D341Med (cell line): ENCODE measurements around the gene WDR36.
A peak's percentile ranks its signal among the peaks of the same experiment; 100 is the strongest.
"Not testable (repeated sequence)": the region's sequence is repeated elsewhere in the genome, so short reads cannot be mapped to it uniquely, and the experiment has no call there.

Experiments
- DNase-seq: peaks from one replicate; pipeline ENCODE4 v3.0.0; 2012; ENCODE audit warnings: low spot score

Gene WDR36

GRCh38 chr5:111138096-111138495 lies 45.9 kb downstream of the WDR36 start:
- no peak for DNase-seq

GRCh38 chr5:111141471-111141870 lies 49.3 kb downstream of the WDR36 start:
- DNase-seq = not testable (repeated sequence)

- peak; percentile 30 for DNase-seq
Measured at GRCh38 chr5:111142932-111143331, 50.8 kb downstream of the WDR36 start.

- peak; percentile 58 for DNase-seq
Measured at GRCh38 chr5:111143910-111144309, 51.8 kb downstream of the WDR36 start.

GRCh38 chr5:111144352-111144930 lies 52.3 kb downstream of the WDR36 start:
- no peak for DNase-seq

GRCh38 chr5:111146053-111146452 lies 53.9 kb downstream of the WDR36 start:
- DNase-seq = no peak

- DNase-seq = no peak
Measured at GRCh38 chr5:111147502-111147901, 55.4 kb downstream of the WDR36 start.

GRCh38 chr5:111151998-111152397 lies 59.9 kb downstream of the WDR36 start:
- DNase-seq = no peak

- no peak for DNase-seq
Measured at GRCh38 chr5:111153483-111153882, 61.3 kb downstream of the WDR36 start.

GRCh38 chr5:111153945-111154344 lies 61.8 kb downstream of the WDR36 start:
- DNase-seq = no peak

GRCh38 chr5:111158105-111158744 lies 66.1 kb downstream of the WDR36 start:
- peak; percentile 57 for DNase-seq

GRCh38 chr5:111159845-111160244 lies 67.7 kb downstream of the WDR36 start:
- no peak for DNase-seq

GRCh38 chr5:111163000-111163399 lies 70.9 kb downstream of the WDR36 start:
- DNase-seq = no peak

- DNase-seq = no peak
Measured at GRCh38 chr5:111165058-111165457, 72.9 kb downstream of the WDR36 start.

GRCh38 chr5:111167551-111167950 lies 75.4 kb downstream of the WDR36 start:
- no peak for DNase-seq

- DNase-seq = no peak
Measured at GRCh38 chr5:111168608-111169007, 76.5 kb downstream of the WDR36 start.

- no peak for DNase-seq
Measured at GRCh38 chr5:111169269-111169668, 77.1 kb downstream of the WDR36 start.

GRCh38 chr5:111170279-111170678 lies 78.1 kb downstream of the WDR36 start:
- no peak for DNase-seq

GRCh38 chr5:111172504-111172903 lies 80.4 kb downstream of the WDR36 start:
- no peak for DNase-seq

- DNase-seq = no peak
Measured at GRCh38 chr5:111173476-111173875, 81.3 kb downstream of the WDR36 start.
